ENCODE measurements around the gene TFF2.

GRCh38 chr21:42298237-42298636, 52.6 kb downstream of the TFF2 start:
- TF ChIP-seq POLR2A (IDR thresholded peaks at IDR 0.05), result no peak
- no peak for TF ChIP-seq CTCF (IDR thresholded peaks at IDR 0.05)
